GM12878 (cell line): ENCODE data around the gene IARS2. TPM values are rescaled to one million over a fixed set of nuclear protein-coding genes. Genes with fewer than 3 reads are reported as not detected.

Experiments
- ATAC-seq: fragments of 200-7000 bp; cut with Tn5 transposase; 3 replicates; pipeline ENCODE4 v1.9.1; 2020; ENCODE audit warnings: mild to moderate bottlenecking, moderate library complexity
- BruUV-seq: library from RNA; stranded (reverse); fragments of 400-500 nt; replicated peaks from 2 replicates; lab custom pipeline; 2021; lab: Mats Ljungman, UMichigan
- CTCF ChIA-PET: fragments of 300-600 bp; sonication (Branson Sonifier 250); formaldehyde crosslinking; extraction: SDS; loops from one replicate; lab custom pipeline; 2021; ENCODE audit warnings: inconsistent platforms; lab: Yijun Ruan, JAX
- POLR2A ChIA-PET: fragments of 350-600 bp; formaldehyde crosslinking; extraction: SDS; loops from one replicate; lab custom pipeline; 2021; ENCODE audit warnings: inconsistent platforms; lab: Charles Lee
- RAD21 ChIA-PET: fragments of 300-600 bp; sonication (Branson Sonifier 250); formaldehyde crosslinking; loops from one replicate; lab custom pipeline; 2023; ENCODE audit warnings: antibody characterized with exemption; ENCODE audit not compliant: unreplicated experiment; lab: Charles Lee
- SMC1A ChIA-PET: fragments of 300-600 bp; sonication (Branson Sonifier 250); formaldehyde crosslinking; loops from one replicate; lab custom pipeline; 2023; ENCODE audit not compliant: unreplicated experiment, uncharacterized antibody; lab: Charles Lee
- DNase-seq: peaks from one replicate; pipeline ENCODE4 v3.0.0-alpha.2; 2011; ENCODE audit warnings: low read depth, low spot score
- FAIRE-seq: peaks from 3 replicates; lab custom pipeline; 2011; peaks lifted over from hg19 to GRCh38; lab: Jason Lieb, UNC
- H2AFZ ChIP-seq: 2 replicates; pipeline ENCODE4 v1.6.0; 2011; ENCODE audit warnings: low read depth, low read length, control low read depth; ENCODE audit not compliant: control insufficient read depth
- H3K27ac ChIP-seq: 2 replicates; pipeline ENCODE4 v1.5.1; 2011; ENCODE audit warnings: control low read depth; ENCODE audit not compliant: control insufficient read depth, insufficient read depth
- H3K27me3 ChIP-seq, 2 experiments: replicated peaks in 1 of 2; 2 replicates each; pipeline versions ENCODE4 v1.6.0 to v1.6.1; 2011; ENCODE audit warnings: low read length in 1 of 2; ENCODE audit not compliant: control insufficient read depth in 2 of 2, insufficient read depth in 2 of 2
- H3K36me3 ChIP-seq, 2 experiments: 2 replicates each; pipeline ENCODE4 v1.5.1; 2011; ENCODE audit warnings: low read length in 1 of 2; ENCODE audit not compliant: control insufficient read depth in 2 of 2, insufficient read depth in 2 of 2
- H3K4me1 ChIP-seq: 2 replicates; pipeline ENCODE4 v1.6.1; 2011; ENCODE audit warnings: mild to moderate bottlenecking, low read length, moderate library complexity, mixed read lengths; ENCODE audit not compliant: control insufficient read depth, insufficient read depth
- H3K4me2 ChIP-seq: 2 replicates; pipeline ENCODE4 v1.6.0; 2011; ENCODE audit warnings: control low read depth; ENCODE audit not compliant: control insufficient read depth, insufficient read depth
- H3K4me3 ChIP-seq: fragments of 200-600 bp; sonication (generic); 2 replicates; pipeline ENCODE4 v1.5.1; 2016
- H3K79me2 ChIP-seq: 2 replicates; pipeline ENCODE4 v1.6.0; 2011; ENCODE audit warnings: low read length; ENCODE audit not compliant: control insufficient read depth, insufficient read depth
- H3K9ac ChIP-seq: 2 replicates; pipeline ENCODE4 v1.8.0; 2011; ENCODE audit warnings: low read length, control low read depth, mixed read lengths; ENCODE audit not compliant: control insufficient read depth, insufficient read depth
- H3K9me3 ChIP-seq: replicated peaks from 3 replicates; pipeline ENCODE4 v1.5.1; 2011; ENCODE audit warnings: mild to moderate bottlenecking, low read length; ENCODE audit not compliant: control insufficient read depth, insufficient read depth
- H4K20me1 ChIP-seq: 2 replicates; pipeline ENCODE4 v1.6.0; 2011; ENCODE audit not compliant: control insufficient read depth, insufficient read depth
- EP300 ChIP-seq, 2 experiments: fragments of 150-350 bp in 1 of 2; IDR thresholded peaks; 2 replicates each; pipeline ENCODE4 v1.6.1; 2011 to 2012; ENCODE audit warnings: low read depth in 2 of 2, low read length in 2 of 2, borderline replicate concordance in 1 of 2, improper control_type of control experiment in 1 of 2, inconsistent platforms in 1 of 2; ENCODE audit not compliant: control insufficient read depth in 1 of 2
- ESRRA ChIP-seq: IDR thresholded peaks from 2 replicates; pipeline ENCODE4 v1.6.1; 2012; ENCODE audit warnings: mild to moderate bottlenecking, low read length, improper control_type of control experiment
- NR2F1 ChIP-seq: fragments of 450-650 bp; conservative IDR thresholded peaks from 2 replicates; pipeline ENCODE4 v1.6.1; 2017; ENCODE audit warnings: mild to moderate bottlenecking
- POLR2A ChIP-seq: IDR thresholded peaks from 2 replicates; pipeline ENCODE4 v1.6.1; 2011; ENCODE audit warnings: low read depth, mild to moderate bottlenecking, low read length
- STAT3 ChIP-seq: IDR thresholded peaks from 2 replicates; pipeline ENCODE4 v1.6.1; 2011; ENCODE audit warnings: low read depth, low read length, improper control_type of control experiment
- TBL1XR1 ChIP-seq: IDR thresholded peaks from 2 replicates; pipeline ENCODE4 v1.6.1; 2012; ENCODE audit warnings: low read depth, low read length, improper control_type of control experiment
- ZBED1 ChIP-seq: IDR thresholded peaks from 2 replicates; pipeline ENCODE4 v1.6.1; 2016; ENCODE audit warnings: borderline replicate concordance
- ZNF24 ChIP-seq: fragments of 450-650 bp; IDR thresholded peaks from 2 replicates; pipeline ENCODE4 v1.6.1; 2017; ENCODE audit warnings: antibody characterized with exemption, mild to moderate bottlenecking
- WGBS: methylation state at CpG from one replicate; pipeline ENCODE4 v1.1.6; 2016; ENCODE audit warnings: low lambda C conversion rate; ENCODE audit not compliant: insufficient replicate concordance, insufficient coverage; ENCODE audit errors: missing lambda C conversion rate; 5-methylcytosine and 5-hydroxymethylcytosine counted together
- in situ Hi-C: fragments of 300-500 bp; cut with MboI; formaldehyde crosslinking; loops from 9 replicates; pipeline ENCODE4 v1.14.3; 2018; ENCODE audit warnings: mixed read lengths
- intact Hi-C: fragments of 100-400 bp; cut with micrococcal nuclease; formaldehyde crosslinking; loops from one replicate; pipeline ENCODE4 v1.14.2; 2022; ENCODE audit not compliant: unreplicated experiment
- polyA plus RNA-seq, 11 experiments: library from polyadenylated mRNA; depleted of rRNA in 4 of 11; unstranded in 6 of 11; stranded (reverse) in 5 of 11; fragments of >200 nt; fragmentation: Nextera tagmentation in 4 of 11; fragmentation: Illumina TruSeq in 1 of 11; extraction: Ambion mirVana in 4 of 11; extraction: Trizol in 1 of 11; gene quantifications; 1 replicate in 1 of 11; 2 replicates in 10 of 11; pipeline versions ENCODE4 v1.2.1 to v1.2.3, GENCODE V29; 2011 to 2016; ENCODE audit warnings: inconsistent platforms in 2 of 11, missing spikeins in 2 of 11, low read depth in 1 of 11
- total RNA-seq, 4 experiments: library from RNA; depleted of rRNA in 3 of 4; stranded (reverse); fragments of >200 nt in 3 of 4; fragmentation: Illumina TruSeq in 1 of 4; extraction: Trizol in 1 of 4; gene quantifications; 2 replicates each; pipeline versions ENCODE4 v1.2.1 to v1.2.3, GENCODE V29; 2013 to 2021
- TF ChIP-seq, protein P1 (sequence below): fragments of 450-650 bp; IDR thresholded peaks from 2 replicates; pipeline ENCODE4 v1.6.1; 2016; ENCODE audit warnings: mild to moderate bottlenecking

Gene IARS2
- total and polyA plus RNA-seq, 10 of the 15 experiments (the other 5 are each of a cell fraction or from before 2014, with no cell fraction given) = 23.7 to 100 (median 66.8) TPM

DNA sequence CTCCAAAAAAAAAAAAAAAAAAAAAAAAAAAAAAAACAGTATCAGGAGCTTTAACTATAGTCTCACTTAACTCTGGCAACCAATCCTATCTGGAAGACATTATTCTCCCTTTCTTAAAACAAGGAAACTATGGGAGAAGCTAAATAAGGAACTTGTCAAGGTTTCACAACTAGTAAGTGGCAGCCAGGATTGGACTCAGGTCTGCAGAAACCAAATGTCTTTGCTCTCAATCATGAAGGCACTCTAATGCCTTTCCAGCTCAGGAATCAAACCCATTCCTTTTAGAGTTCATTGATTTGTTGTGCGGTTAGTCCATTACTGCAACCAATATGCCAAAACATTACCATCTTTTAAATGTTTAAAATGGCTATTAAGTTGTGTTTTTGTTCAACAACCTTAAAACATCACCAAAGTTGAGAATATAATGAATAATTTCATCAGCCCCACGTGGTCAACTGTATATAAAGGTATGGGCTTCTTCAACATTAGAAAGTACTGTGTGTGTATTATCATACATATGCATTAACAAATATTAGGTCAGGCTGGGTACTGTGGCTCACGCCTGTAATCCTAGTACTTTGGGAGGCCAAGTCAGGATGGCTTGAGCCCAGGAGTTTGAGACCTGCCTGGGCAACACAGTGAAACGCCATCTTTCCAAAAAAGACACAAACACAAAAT lies 49.1 kb upstream of the IARS2 start:
- Histone ChIP-seq H3K27ac (0 out of 2 replicates have a peak overlapping the region, but pooled peaks have one; percentile 4), H3K4me1 (peaks cover 5% of the 10 kb centered on the region; the same call in 1 of the 2 replicates), H3K79me2 (peaks cover 50% of the 10 kb centered on the region), H3K27me3 (no peaks in the 10 kb centered on the region), H3K9ac (0 out of 2 replicates have a peak overlapping the region, but pooled peaks have one; percentile 91), H4K20me1 (no peaks in the 10 kb centered on the region), H3K4me3 (peak overlapping the region; percentile 79), H3K4me2 (peak overlapping the region; percentile 72), H3K9me3 (no peaks in the 10 kb centered on the region), H3K36me3 (peaks cover 0 to 5% of the 10 kb centered on the region in 2 experiments; a peak in 2 of 4 replicates), H2AFZ (no peak overlapping the region)
- CTCF ChIA-PET = interaction anchor here (0.7 to 1.0 kb wide), 2 partner anchors 46 to 47 kb away, joined by 3 read pairs; no protein-coding TSS in a partner anchor
- FAIRE-seq (no peak), ATAC-seq (no peak), DNase-seq (no peak)
- SMC1A ChIA-PET = interaction anchor here (0.8 to 1.5 kb wide), 2 partner anchors 44 to 45 kb away, joined by 3 read pairs; partner anchors contain the start of gene BPNT1
- WGBS = 39% methylated on average over 4 of the region's 4 CpGs
- intact Hi-C loops = no loop called here
- POLR2A ChIA-PET = interaction anchor here (0.5 to 0.9 kb wide), 6 partner anchors 46 to 1841 kb away, joined by 3 to 10 read pairs (median 5); no protein-coding TSS in a partner anchor
- TF ChIP-seq, protein P1, sequence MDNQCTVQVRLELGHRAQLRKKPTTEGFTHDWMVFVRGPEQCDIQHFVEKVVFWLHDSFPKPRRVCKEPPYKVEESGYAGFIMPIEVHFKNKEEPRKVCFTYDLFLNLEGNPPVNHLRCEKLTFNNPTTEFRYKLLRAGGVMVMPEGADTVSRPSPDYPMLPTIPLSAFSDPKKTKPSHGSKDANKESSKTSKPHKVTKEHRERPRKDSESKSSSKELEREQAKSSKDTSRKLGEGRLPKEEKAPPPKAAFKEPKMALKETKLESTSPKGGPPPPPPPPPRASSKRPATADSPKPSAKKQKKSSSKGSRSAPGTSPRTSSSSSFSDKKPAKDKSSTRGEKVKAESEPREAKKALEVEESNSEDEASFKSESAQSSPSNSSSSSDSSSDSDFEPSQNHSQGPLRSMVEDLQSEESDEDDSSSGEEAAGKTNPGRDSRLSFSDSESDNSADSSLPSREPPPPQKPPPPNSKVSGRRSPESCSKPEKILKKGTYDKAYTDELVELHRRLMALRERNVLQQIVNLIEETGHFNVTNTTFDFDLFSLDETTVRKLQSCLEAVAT = no peak
- TF ChIP-seq ZBED1 = no peak
- TF ChIP-seq EP300 (IDR thresholded peaks at IDR 0.05; ENCODE audit: borderline replicate concordance in 1 of 2, control insufficient read depth in 1 of 2, low read depth in 2 of 2, low read length in 2 of 2) = no peak
- TF ChIP-seq STAT3 = no peak
- no peak for TF ChIP-seq POLR2A
- TF ChIP-seq ESRRA = no peak
- TF ChIP-seq TBL1XR1 = no peak
- TF ChIP-seq ZNF24 = no peak
- no peak for TF ChIP-seq NR2F1
- in situ Hi-C loops = no loop called here
- RAD21 ChIA-PET = interaction anchor here (0.7 to 0.8 kb wide), 3 partner anchors 40 to 52 kb away, joined by 3 to 4 read pairs (median 3); no protein-coding TSS in a partner anchor
- no TSS peak for BruUV-seq
